ENCODE measurements around the gene RBM12.

Gene RBM12

GRCh38 chr20:35702051-35702823 is 37.5 kb upstream of the RBM12 start:
- no peak for TF ChIP-seq CTCF (IDR thresholded peaks at IDR 0.05; ENCODE audit: low read depth, low read length)
- TF ChIP-seq MYC (IDR thresholded peaks at IDR 0.05; ENCODE audit: low read depth, low read length) = no peak
- no peak for TF ChIP-seq MAX (IDR thresholded peaks at IDR 0.05; ENCODE audit: low read depth, low read length)
- H3K4me3 ChIP-seq (ENCODE audit: low read depth, low read length) = no peak overlapping the region
- no peak for DNase-seq (ENCODE audit: low read depth)

GRCh38 chr20:35700625-35701148 is 36.0 kb upstream of the RBM12 start:
- H3K4me3 ChIP-seq (ENCODE audit: low read depth, low read length) = peak overlapping the region; percentile 96
- no peak for DNase-seq (ENCODE audit: low read depth)
- no peak for TF ChIP-seq CTCF (IDR thresholded peaks at IDR 0.05; ENCODE audit: low read depth, low read length)
- TF ChIP-seq MYC (IDR thresholded peaks at IDR 0.05; ENCODE audit: low read depth, low read length) = no peak
- TF ChIP-seq POLR2A (IDR thresholded peaks at IDR 0.05; ENCODE audit: extremely low read depth, insufficient read length) = no peak
- no peak for TF ChIP-seq MAX (IDR thresholded peaks at IDR 0.05; ENCODE audit: low read depth, low read length)

GRCh38 chr20:35699957-35700624 is 35.4 kb upstream of the RBM12 start:
- DNase-seq (ENCODE audit: low read depth) = no peak
- peak overlapping the region; percentile 96 for H3K4me3 ChIP-seq (ENCODE audit: low read depth, low read length)
- TF ChIP-seq POLR2A (IDR thresholded peaks at IDR 0.05; ENCODE audit: extremely low read depth, insufficient read length) = no peak
- no peak for TF ChIP-seq MYC (IDR thresholded peaks at IDR 0.05; ENCODE audit: low read depth, low read length)
- TF ChIP-seq MAX (IDR thresholded peaks at IDR 0.05; ENCODE audit: low read depth, low read length) = no peak
- TF ChIP-seq CTCF (IDR thresholded peaks at IDR 0.05; ENCODE audit: low read depth, low read length) = no peak

- peak; percentile 95 for DNase-seq (ENCODE audit: low read depth)
- TF ChIP-seq POLR2A (IDR thresholded peaks at IDR 0.05; ENCODE audit: extremely low read depth, insufficient read length) (peak; percentile 81), MYC (IDR thresholded peaks at IDR 0.05; ENCODE audit: low read depth, low read length) (peak; percentile 87), MAX (IDR thresholded peaks at IDR 0.05; ENCODE audit: low read depth, low read length) (peak; percentile 81), CTCF (IDR thresholded peaks at IDR 0.05; ENCODE audit: low read depth, low read length) (no peak)
- H3K4me3 ChIP-seq (ENCODE audit: low read depth, low read length) = peak within 1 kb of the TSS; percentile 96
Observed at GRCh38 chr20:35699127-35699956, 34.6 kb upstream of the RBM12 start, which contains the start of the genes NFS1 and ROMO1. TSS of gene NFS1 (minus strand) at chr20:35699352. CDS start at chr20:35699288, 64 bp downstream. TSS of gene ROMO1 (plus strand) at chr20:35699405. CDS start at chr20:35699633, 228 bp downstream.
